ENCODE data around the gene BCAS3.
"Not testable (repeated sequence)": the region's sequence is repeated elsewhere in the genome, so short reads cannot be mapped to it uniquely, and the experiment has no call there.

Gene BCAS3

DNA sequence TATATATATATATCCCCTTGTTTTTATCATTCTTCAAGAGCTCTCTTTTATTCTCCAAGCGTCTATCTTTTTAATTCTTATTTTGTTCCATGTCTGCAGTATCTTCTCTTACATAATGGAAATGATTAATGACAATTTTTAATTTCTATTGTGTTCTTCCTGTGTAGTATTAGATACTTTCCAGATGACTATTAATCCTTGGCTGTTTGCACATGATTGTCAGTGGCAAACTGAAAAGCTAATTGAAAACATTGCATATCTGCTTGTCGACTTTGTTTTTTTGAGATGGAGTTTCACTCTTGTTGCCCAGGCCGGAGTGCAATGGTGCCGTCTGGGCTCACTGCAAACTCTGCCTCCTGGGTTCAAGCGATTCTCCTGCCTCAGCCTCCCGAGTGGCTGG lies 124.7 kb downstream of the BCAS3 start:
- DNase-seq, result no peak

DNA sequence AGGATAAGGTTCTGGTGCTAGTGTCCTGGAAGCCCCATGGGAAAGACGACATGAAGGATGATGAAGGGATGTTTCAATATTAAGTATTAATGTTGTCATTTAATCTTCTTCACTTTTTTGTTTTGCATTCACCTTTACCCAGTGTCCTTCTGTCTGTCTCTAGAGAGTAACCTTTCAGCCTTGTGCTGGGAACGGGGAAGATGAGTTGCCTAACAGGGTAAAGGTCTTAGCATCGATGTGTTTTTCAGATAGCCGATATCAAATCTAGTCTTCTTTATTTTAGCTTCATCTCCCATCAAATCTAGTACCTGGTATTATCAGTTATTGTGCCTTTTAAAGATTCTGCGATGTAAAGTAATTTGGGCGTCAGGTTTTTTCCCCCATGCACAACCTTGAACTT lies 125.4 kb downstream of the BCAS3 start:
- DNase-seq, result no peak

DNA sequence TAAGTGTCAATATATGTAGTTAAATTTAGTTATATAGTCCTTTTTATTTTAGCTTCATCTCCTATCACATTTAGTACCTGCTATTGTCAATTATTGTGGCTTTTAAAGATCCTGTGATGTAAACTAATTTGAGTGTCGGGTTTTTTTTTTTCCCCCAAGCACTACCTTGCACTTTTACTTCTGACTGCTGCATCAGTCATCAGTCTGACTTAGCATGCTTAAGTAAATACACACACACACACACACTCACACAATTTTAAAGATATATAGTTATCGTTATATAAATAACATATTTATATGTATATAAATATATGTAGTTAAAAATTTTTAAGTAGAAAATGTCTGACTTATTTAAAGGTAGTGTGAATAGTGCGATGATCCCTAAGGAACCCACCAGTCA lies 127.2 kb downstream of the BCAS3 start:
- DNase-seq, result no peak

DNA sequence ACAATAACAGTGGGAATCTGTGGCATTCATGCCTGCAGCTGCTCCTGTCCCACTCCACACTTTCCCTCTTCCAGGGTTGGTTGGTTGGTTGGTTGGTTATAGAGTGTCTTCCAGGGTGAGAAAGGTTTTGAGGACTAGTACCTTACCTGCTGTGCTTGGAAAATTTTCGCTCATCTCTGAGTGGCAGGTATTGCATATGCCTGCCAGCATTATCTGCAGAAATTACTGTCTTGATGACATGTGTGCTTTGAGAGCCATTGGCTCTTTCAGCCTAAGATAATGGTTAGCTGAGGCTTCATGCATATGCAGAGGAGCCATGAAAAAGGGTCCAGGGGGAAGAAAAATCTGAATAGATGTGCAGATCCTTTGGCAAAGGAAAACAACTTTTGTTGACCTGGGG lies 131.8 kb downstream of the BCAS3 start:
- no peak for DNase-seq

DNA sequence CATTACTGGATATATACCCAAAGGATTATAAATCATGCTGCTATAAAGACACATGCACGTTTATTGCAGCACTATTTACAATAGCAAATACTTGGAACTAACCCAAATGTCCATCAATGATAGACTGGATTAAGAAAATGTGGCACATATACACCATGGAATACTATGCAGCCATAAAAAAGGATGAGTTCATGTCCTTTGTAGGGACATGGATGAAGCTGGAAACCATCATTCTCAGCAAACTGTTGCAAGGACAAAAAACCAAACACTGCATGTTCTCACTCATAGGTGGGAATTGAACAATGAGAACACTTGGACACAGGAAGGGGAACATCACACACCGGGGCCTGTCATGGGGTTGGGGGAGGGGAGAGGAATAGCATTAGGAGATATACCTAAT lies 137.3 kb downstream of the BCAS3 start:
- not testable (repeated sequence) for DNase-seq

- DNase-seq, result no peak
Observed at GRCh38 chr17:60817192-60817591, 139.5 kb downstream of the BCAS3 start.

- no peak for DNase-seq
Observed at GRCh38 chr17:60819447-60820130, 141.9 kb downstream of the BCAS3 start.

GRCh38 chr17:60823515-60823914 lies 145.9 kb downstream of the BCAS3 start:
- DNase-seq, result no peak

GRCh38 chr17:60825351-60825750 lies 147.7 kb downstream of the BCAS3 start:
- no peak for DNase-seq

DNA sequence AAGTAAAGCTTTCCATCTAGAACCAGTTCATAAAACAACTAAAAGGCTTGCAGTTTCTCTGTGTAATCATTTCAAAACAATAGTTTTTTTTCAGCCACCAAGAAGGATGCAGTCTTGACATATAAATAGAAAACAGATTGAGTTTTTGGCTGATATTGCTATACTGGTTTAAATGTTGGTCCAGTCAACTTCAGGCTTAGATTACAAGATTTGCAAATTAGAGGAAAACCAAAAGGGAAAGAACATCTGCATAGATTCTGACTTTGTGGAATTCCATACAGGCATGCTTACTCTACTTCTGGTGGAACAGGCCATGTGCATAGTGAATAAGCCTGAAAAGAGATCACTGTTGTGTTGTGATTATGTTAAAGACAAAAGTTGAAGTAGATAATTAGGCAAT lies 150.3 kb downstream of the BCAS3 start:
- DNase-seq, result no peak

DNA sequence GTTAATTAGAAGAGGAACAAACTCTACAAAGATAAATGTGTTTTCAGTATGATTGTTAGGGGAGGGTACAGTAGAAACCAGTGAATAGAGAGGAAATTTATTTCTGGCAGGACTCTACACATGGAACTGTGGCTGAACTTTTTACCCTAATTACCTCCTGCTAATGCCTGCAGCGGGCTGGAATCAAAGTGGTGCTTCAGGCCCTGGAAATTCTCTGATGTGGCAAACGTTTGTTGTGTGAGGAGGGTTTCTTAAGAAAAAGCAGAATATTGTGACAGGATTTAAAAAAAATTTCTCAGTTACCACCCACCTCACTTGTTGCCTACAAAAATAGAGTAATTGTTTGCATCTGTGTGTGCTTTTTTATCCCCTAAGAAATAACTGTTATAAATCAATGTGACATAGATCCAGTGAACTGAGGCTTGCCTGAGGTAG lies 154.5 kb downstream of the BCAS3 start:
- no peak for DNase-seq

- no peak for DNase-seq
Observed at GRCh38 chr17:60832631-60833030, 155.0 kb downstream of the BCAS3 start.

GRCh38 chr17:60840456-60840855 lies 162.8 kb downstream of the BCAS3 start:
- no peak for DNase-seq

DNA sequence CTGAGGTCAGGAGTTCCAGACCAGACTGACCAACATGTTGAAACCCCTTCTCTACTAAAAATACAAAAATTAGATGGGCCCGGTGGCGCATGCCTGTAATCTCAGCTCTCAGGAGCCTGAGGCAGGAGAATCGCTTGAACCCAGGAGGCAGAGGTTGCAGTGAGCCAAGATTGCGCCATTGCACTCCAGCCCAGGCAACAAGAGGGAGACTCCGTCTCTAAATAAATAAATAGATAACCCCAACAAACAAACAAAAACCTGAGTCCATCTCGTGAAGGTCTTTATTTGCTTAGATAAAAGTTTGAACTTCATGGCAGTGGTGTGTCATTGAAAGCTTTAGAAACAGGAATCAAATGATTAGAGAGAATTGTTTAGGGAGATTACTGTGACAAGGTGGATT lies 167.4 kb downstream of the BCAS3 start:
- DNase-seq, result no peak

DNA sequence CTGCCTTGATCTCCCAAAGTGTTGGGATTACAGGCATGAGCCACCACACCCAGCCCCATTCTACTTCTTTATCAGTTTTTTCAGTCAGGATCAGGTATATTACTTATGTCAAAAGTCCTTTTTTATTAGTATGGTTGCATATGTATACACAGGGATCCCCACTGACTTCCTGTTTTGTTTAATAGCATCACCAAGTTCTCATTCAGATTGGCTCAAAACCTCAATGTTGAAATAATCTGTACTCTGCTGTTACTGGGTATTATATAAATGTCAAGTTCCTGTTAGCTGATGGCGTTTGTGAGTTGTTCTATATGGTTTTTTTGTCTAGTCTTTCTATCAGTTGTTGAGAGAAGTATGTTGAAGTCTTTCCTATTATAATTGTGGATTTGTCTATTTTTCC lies 168.5 kb downstream of the BCAS3 start:
- DNase-seq, result no peak

GRCh38 chr17:60851181-60851580 lies 173.5 kb downstream of the BCAS3 start:
- DNase-seq, result no peak

DNA sequence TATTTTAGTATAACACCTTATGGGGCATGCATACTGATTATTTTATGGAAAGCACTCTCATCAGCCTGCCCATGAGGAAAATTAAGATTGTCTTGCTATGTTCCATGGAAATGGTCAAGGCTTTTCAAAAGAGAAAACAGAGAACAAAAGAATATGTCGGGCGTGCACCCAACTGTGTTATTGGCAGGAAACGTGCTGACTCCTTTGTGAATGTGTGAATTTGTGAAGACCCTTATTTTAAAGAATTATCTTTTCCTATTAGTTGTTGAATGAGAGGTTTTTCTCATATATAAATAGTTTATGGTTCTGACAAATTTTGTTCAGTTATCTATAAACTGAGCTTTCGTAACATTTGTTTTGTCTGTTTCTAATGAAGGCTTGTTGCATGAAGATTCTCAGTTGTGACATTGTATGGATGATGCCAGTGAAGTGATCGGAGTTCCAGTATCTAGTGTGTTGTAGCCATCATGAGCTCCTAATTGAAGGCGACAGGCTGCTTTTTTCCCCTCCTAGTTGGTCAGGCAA lies 180.0 kb downstream of the BCAS3 start:
- DNase-seq, result no peak

GRCh38 chr17:60862482-60862881 lies 184.8 kb downstream of the BCAS3 start:
- DNase-seq, result no peak

DNA sequence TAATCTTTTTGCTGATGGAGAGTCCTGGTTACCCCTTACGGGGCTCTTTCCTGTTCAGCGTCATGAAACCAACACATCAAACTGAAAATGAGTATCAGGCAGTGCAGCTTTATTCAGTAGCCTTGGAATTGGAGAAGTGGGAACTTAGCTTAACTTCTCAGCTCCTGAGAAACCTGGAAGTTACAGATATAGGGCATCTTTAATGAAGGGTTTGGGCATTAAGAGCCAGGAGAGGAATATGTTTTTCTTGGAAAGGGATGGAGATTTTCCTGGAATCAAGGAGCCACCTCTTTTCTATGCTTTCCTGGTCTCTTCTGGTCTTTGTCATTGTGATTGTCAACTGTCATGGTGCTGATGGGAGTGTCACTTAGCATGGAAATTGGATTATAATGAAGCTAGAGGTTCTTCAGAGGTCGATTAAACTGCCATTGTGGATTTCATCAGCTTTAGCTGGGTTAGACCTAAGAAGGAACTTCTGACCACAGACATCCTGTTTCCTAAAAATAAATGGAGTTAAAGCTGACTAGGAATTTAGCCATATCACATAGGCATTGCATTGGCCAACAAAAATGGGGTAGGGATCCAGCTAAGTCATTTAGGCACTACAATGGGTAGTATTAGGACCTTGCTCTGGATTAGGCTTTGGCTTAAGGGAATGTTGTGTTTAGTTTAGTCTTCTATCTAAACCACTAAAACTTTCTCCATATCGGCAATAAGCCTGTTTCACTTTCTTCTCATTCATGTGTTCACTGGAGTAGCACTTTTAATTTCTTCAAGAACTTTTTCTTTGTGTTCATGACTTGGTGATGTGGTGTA lies 186.4 kb downstream of the BCAS3 start:
- DNase-seq, result no peak

GRCh38 chr17:60864708-60865005 lies 187.0 kb downstream of the BCAS3 start:
- no peak for DNase-seq

- DNase-seq, result no peak
Observed at GRCh38 chr17:60874772-60875171, 197.1 kb downstream of the BCAS3 start.

DNA sequence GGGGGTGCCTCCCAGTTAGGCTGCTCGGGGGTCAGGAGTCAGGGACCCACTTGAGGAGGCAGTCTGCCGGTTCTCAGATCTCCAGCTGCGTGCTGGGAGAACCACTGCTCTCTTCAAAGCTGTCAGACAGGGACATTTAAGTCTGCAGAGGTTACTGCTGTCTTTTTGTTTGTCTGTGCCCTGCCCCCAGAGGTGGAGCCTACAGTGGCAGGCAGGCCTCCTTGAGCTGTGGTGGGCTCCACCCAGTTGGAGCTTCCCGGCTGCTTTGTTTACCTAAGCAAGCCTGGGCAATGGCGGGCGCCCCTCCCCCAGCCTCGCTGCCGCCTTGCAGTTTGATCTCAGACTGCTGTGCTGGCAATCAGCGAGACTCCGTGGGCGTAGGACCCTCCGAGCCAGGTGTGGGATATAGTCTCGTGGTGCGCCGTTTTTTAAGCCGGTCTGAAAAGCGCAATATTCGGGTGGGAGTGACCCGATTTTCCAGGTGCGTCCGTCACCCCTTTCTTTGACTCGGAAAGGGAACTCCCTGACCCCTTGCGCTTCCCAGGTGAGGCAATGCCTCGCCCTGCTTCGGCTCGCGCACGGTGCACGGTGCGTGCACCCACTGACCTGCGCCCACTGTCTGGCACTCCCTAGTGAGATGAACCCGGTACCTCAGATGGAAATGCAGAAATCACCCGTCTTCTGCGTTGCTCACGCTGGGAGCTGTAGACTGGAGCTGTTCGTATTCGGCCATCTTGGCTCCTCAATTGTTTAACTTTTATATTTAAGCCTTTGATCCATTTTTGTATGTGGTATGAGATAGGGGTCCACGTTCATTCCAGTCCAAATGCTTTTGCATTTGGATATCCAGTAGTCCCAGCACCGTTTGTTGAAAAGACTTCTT lies 209.3 kb downstream of the BCAS3 start:
- not testable (repeated sequence) for DNase-seq

DNA sequence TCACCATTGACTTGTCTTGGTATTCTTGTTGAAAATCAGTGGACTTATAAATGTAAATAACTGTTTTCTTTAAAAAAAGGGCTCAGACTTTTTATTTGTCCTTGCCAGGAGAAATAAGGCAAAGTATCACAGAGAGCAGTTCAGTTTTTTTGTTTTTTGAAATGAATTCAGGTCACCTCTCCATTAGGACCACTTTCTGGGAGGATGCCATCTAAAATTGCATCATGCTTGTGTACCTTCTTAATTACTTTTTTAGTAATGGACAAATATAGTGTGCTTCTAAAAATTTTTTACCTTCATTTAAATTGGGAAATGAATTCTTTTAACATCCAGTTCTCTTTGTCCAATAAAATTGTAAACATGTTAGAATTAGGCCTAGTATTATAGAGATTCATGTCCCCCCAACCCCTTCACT lies 210.0 kb downstream of the BCAS3 start:
- DNase-seq, result no peak

Measured in activated CD4-positive, CD25-positive, alpha-beta regulatory T cell (primary cell).